Measurements from ENCODE around the gene MARS1.

GRCh38 chr12:57450057-57450456 is 37.8 kb upstream of the MARS1 start:
- TF ChIP-seq EZH2 (IDR thresholded peaks at IDR 0.05; ENCODE audit: low read length, missing control alignments): no peak
- TF ChIP-seq CTCF (conservative IDR thresholded peaks at IDR 0.05 in 1 of 2, IDR thresholded peaks at IDR 0.05 in 1 of 2; ENCODE audit: low read depth in 1 of 2, low read length in 2 of 2): no peak
